Stimulated activated CD4-positive, alpha-beta T cell treated with anti-CD3 and anti-CD28 coated beads, Interleukin-1b, Interleukin-23, amount 100 ng/mL, for 4 hours (primary cell): Measurements from ENCODE around the gene MYBPC1.
A peak's percentile ranks its signal among the peaks of the same experiment; 100 is the strongest.

Source experiments
- DNase-seq, 2 donors: peaks; one replicate each; pipeline ENCODE4 v3.0.0-alpha.2; 2020; ENCODE audit warnings: low read depth in 2 of 2

The MYBPC1 gene

GRCh38 chr12:101694986-101695385 is 100.2 kb downstream of the MYBPC1 start:
- no peak for DNase-seq

GRCh38 chr12:101695706-101696105 is 100.9 kb downstream of the MYBPC1 start:
- DNase-seq, result no peak

- DNase-seq, result no peak
Observed at GRCh38 chr12:101696251-101697196, 101.8 kb downstream of the MYBPC1 start.

GRCh38 chr12:101697197-101697929 is 102.6 kb downstream of the MYBPC1 start, which contains the start of gene CHPT1:
CHPT1 (plus strand) TSS chr12:101697640; CDS start chr12:101697862, 222 bp downstream.
- peak; percentile 28 to 64 for DNase-seq

- no peak for DNase-seq
Observed at GRCh38 chr12:101697930-101698799, 103.4 kb downstream of the MYBPC1 start.

GRCh38 chr12:101698800-101699347 is 104.1 kb downstream of the MYBPC1 start:
- no peak for DNase-seq

GRCh38 chr12:101700299-101700820 is 105.6 kb downstream of the MYBPC1 start:
- no peak for DNase-seq

- no peak for DNase-seq
Observed at GRCh38 chr12:101703487-101703886, 108.7 kb downstream of the MYBPC1 start.

- DNase-seq, result no peak
Observed at GRCh38 chr12:101706403-101706802, 111.6 kb downstream of the MYBPC1 start.

- no peak for DNase-seq
Observed at GRCh38 chr12:101707131-101707782, 112.5 kb downstream of the MYBPC1 start.

GRCh38 chr12:101710288-101710687 is 115.5 kb downstream of the MYBPC1 start:
- DNase-seq, result no peak

- DNase-seq, result no peak
Observed at GRCh38 chr12:101713059-101713682, 118.4 kb downstream of the MYBPC1 start.

- no peak for DNase-seq
Observed at GRCh38 chr12:101713930-101714329, 119.2 kb downstream of the MYBPC1 start.

- no peak for DNase-seq
Observed at GRCh38 chr12:101714877-101715444, 120.2 kb downstream of the MYBPC1 start.

- DNase-seq, result no peak
Observed at GRCh38 chr12:101719566-101719965, 124.8 kb downstream of the MYBPC1 start.

- DNase-seq, result no peak
Observed at GRCh38 chr12:101720118-101720517, 125.3 kb downstream of the MYBPC1 start.

GRCh38 chr12:101722392-101722791 is 127.6 kb downstream of the MYBPC1 start:
- DNase-seq, result no peak

GRCh38 chr12:101727098-101727497 is 132.3 kb downstream of the MYBPC1 start:
- DNase-seq, result no peak

GRCh38 chr12:101729842-101730241 is 135.1 kb downstream of the MYBPC1 start:
- no peak for DNase-seq

GRCh38 chr12:101732318-101732717 is 137.5 kb downstream of the MYBPC1 start:
- no peak for DNase-seq
